Large intestine (tissue), 3 donors: ENCODE data around the gene NTN4. TPM values are rescaled to one million over a fixed set of nuclear protein-coding genes. Genes with fewer than 3 reads are reported as not detected.
"Not testable (repeated sequence)": the region's sequence is repeated elsewhere in the genome, so short reads cannot be mapped to it uniquely, and the experiment has no call there.

ENCODE experiments used
- DNase-seq, 2 donors: peaks; one replicate each; pipeline versions ENCODE4 v3.0.0 to v3.0.0-alpha.2; 2013
- H3K27ac ChIP-seq: one replicate; pipeline ENCODE4 v1.5.1; 2013; ENCODE audit warnings: low read length
- H3K27me3 ChIP-seq: 2 replicates; pipeline ENCODE4 v1.6.1; 2013; ENCODE audit warnings: low read length; ENCODE audit not compliant: control insufficient read depth, insufficient read depth
- H3K36me3 ChIP-seq: 2 replicates; pipeline ENCODE4 v1.6.1; 2013; ENCODE audit warnings: low read length; ENCODE audit not compliant: control insufficient read depth, insufficient read depth
- H3K4me1 ChIP-seq: one replicate; pipeline ENCODE4 v1.6.1; 2013; ENCODE audit warnings: low read length; ENCODE audit not compliant: control insufficient read depth, insufficient read depth
- H3K4me3 ChIP-seq: one replicate; pipeline ENCODE4 v1.5.1; 2013; ENCODE audit warnings: low read length
- H3K9me3 ChIP-seq: one replicate; pipeline ENCODE4 v1.6.1; 2013; ENCODE audit warnings: mild to moderate bottlenecking, low read depth, low read length, moderate library complexity; ENCODE audit not compliant: control insufficient read depth
- WGBS: methylation state at CpG from one replicate; pipeline ENCODE4 v1.1.5; 2013; ENCODE audit warnings: low lambda C conversion rate; ENCODE audit not compliant: insufficient coverage; 5-methylcytosine and 5-hydroxymethylcytosine counted together
- polyA plus RNA-seq: library from polyadenylated mRNA; unstranded; fragments of 120-200 nt; gene quantifications from one replicate; pipeline ENCODE4 v1.2.1, GENCODE V29; 2013

Gene NTN4
- polyA plus RNA-seq, 1 donor = 28.4 TPM

DNA sequence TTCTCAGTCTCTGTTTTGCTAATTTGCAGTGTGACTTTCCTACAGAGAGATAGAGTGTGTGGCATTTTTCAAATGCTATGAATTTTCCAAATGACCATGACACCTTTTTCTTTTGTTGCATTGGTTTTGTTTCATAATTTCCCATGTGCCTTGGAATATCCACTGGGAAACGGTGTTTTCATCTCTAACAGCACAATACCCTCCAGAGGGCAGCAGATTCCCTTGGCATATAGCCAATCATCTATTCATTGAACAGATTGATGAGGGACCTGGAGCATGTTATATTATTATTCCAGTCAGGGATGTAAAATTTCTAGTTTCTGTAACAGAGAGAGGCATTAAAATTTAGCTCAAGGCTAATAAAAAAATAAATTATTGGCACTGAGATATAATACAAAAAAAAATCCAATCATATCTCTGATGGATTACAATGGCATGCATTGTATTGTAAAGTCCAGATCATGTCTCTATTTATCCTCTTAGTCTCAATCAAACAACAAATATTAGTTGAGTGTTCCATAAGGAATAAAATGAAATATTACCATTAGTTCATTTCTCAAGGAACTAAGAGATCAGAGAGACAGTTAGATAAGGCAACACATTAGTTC lies 29.6 kb upstream of the NTN4 start:
- H3K4me1 ChIP-seq = no peaks in the 10 kb centered on the region
- DNase-seq = peak; percentile 41 to 45
- no peaks in the 10 kb centered on the region for H3K27me3 ChIP-seq
- no peak overlapping the region for H3K4me3 ChIP-seq
- H3K9me3 ChIP-seq = no peaks in the 10 kb centered on the region
- no peak overlapping the region for H3K27ac ChIP-seq
- WGBS = no CpG with 5 or more reads among the region's 1 CpG
- H3K36me3 ChIP-seq = no peaks in the 10 kb centered on the region

DNA sequence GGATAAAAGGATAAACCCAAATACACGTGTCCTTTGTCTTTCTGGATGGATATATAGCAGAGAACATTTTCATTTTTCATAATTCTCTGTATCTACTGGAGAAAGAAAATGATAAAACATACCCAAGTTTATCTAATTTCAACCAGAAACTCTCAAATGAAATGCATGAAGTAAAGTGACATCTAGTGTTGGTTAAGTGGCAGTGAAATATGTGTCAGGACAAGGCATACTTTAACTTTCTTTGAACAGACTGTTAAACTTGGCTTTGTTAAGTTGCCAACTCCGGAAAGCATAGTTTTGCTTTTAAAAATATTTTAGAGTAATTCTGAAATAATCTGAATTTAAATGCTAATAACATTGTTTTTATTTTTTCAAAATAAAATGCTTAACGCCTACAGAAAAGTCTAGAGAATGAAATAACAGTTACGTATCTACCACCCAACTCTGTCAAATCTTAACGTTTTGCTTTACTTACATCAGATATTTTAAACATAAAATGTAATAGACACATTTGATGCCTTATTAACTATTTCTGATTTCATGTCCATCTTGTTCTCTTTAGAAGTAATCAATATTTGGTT lies 25.2 kb upstream of the NTN4 start:
- no peaks in the 10 kb centered on the region for H3K4me1 ChIP-seq
- no peaks in the 10 kb centered on the region for H3K27me3 ChIP-seq
- H3K27ac ChIP-seq = no peak overlapping the region
- 73% methylated on average over 4 of the region's 5 CpGs for WGBS
- no peaks in the 10 kb centered on the region for H3K36me3 ChIP-seq
- no peak overlapping the region for H3K4me3 ChIP-seq
- no peak for DNase-seq
- H3K9me3 ChIP-seq = no peaks in the 10 kb centered on the region

DNA sequence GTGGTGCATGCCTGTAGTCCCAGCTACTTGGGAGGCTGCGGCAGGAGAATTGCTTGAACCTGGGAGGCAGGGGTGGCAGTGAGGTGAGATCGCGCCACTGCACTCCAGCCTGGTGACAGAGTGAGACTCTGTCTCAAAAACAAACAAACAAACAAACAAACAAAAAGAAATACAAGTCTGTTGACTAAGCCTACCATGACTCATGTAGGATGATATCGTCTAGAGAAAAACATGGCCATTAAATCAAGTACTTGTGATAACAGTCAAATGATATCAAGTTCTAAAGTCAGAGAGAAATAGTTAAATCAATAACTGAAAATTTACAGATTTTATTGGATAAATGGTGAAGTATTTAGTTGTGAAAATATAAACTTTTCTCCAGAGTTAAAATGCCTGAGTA lies 21.6 kb upstream of the NTN4 start:
- DNase-seq, H3K4me3 ChIP-seq, H3K9me3 ChIP-seq, H3K4me1 ChIP-seq, H3K27ac ChIP-seq, H3K27me3 ChIP-seq, H3K36me3 ChIP-seq: not testable (repeated sequence)
- 91% methylated on average over 1 of the region's 4 CpGs for WGBS

DNA sequence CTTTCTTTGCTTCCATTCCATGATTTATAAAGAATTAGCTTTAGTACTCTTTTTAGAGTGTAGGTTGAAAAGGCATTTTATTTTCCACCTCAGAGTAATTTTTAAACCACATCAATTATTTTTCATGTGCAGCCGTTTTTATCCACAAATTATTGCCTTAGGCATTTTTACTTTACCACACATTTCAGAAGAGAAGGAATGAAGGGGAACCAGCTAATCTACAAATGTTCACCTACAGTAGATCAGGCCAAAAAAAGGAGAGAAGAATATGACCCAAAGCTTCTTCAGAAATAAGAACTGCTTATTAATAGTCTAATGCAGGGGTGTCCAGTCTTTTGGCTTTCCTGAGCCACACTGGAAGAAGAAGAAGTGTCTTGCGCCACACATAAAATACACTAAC lies 19.8 kb upstream of the NTN4 start:
- no peak for DNase-seq
- no peaks in the 10 kb centered on the region for H3K9me3 ChIP-seq
- no CpG with 5 or more reads among the region's 2 CpGs for WGBS
- H3K27me3 ChIP-seq = no peaks in the 10 kb centered on the region
- H3K4me3 ChIP-seq = no peak overlapping the region
- peaks cover 4% of the 10 kb centered on the region for H3K4me1 ChIP-seq
- no peaks in the 10 kb centered on the region for H3K36me3 ChIP-seq
- no peak overlapping the region for H3K27ac ChIP-seq

DNA sequence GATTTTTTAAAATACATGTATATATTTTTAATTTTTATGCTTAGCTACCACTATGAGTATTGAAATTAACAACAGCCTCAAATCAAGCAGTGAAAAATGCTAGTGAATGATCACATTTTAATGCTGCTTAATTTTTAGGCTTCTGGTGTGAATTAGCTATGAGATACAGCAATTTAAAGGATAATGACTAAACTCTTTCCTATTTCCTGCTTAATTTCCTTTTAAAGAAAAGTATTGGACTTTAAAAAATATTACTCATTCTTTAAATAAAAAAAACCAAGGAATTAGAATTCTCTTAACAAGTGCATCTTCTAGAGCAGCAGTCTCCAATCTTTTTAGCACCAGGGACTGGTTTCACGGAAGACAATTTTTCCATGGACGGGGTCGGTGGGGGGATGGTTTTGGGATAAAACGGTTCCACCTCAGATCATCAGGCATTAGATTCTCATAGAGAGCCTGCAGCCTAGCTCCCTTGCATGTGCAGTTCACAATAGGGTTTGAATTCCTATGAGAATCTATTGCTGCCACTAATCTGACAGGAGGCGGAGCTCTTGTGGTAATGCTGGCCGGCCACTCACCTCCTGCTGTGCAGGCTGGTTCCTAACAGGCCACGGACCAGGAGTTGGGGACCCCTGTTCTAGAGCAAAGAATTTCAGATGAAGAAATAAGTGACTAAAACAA lies 18.6 kb upstream of the NTN4 start:
- H3K36me3 ChIP-seq = no peaks in the 10 kb centered on the region
- H3K27ac ChIP-seq = no peak overlapping the region
- H3K4me3 ChIP-seq = no peak overlapping the region
- no peak for DNase-seq
- 100% methylated on average over 1 of the region's 7 CpGs for WGBS
- no peaks in the 10 kb centered on the region for H3K9me3 ChIP-seq
- peaks cover 4% of the 10 kb centered on the region for H3K4me1 ChIP-seq
- no peaks in the 10 kb centered on the region for H3K27me3 ChIP-seq

DNA sequence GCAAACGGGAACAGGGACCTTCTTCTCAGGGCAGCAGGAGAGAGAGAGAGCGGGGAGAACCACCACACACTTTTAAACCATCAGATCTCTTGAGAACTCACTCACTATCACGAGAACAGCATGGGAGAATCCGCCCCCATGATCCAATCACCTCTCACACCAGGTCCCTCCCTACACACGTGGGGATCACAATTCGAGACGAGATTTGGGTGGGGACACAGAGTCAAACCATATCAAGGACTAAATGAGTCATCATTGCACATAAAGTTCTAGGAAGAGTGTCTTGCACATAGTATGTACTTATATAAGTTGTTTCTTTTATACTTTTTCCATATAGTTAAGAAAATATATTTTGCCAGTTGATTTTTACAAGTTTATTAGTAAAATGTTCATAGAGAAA lies 17.6 kb upstream of the NTN4 start:
- H3K27me3 ChIP-seq = no peaks in the 10 kb centered on the region
- no peak overlapping the region for H3K4me3 ChIP-seq
- DNase-seq = no peak
- WGBS = 75% methylated on average over 2 of the region's 7 CpGs
- H3K9me3 ChIP-seq = no peaks in the 10 kb centered on the region
- no peaks in the 10 kb centered on the region for H3K36me3 ChIP-seq
- H3K27ac ChIP-seq = no peak overlapping the region
- H3K4me1 ChIP-seq = peaks cover 7% of the 10 kb centered on the region

DNA sequence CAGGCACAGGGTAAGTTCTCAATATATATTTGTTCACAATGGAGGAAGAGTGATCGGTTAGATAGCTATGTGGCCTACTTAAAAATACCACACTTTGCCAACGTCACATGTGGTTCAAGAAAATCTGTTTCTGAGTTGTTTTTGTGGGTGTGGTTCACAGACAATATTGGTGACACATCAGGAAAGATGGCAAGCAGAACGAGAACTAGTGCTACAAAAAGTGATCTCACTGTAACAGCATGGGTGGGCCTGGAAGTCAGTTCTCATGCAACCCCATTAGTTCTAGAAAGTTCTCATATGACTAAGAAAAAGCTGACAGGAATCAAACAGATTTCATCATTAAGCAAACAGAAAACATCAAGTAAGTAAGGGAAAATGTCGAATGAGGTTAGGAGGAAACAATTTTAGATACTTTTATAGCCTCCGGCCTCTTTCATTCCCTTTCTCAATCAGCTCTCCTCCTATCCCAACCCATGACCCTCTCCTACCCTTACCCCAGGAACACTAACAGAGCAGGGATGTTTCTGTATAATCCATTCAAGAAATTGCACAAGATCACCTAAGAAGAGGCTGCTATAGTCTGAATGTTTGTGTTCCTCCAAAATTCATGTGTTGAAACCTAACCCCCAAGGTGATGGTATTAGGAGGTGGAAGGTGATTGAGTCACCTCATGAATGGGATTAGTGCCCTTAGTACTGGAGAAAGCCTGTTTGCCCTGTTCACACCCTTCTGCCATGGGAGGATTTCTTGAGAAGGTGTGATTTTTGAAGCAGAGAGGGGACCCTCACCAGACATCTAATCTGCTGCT lies 15.5 kb upstream of the NTN4 start:
- WGBS = 71% methylated on average over 4 of the region's 5 CpGs
- Histone ChIP-seq H3K36me3 (no peaks in the 10 kb centered on the region), H3K27me3 (no peaks in the 10 kb centered on the region), H3K4me3 (no peak overlapping the region), H3K9me3 (no peaks in the 10 kb centered on the region), H3K4me1 (peaks cover 15% of the 10 kb centered on the region), H3K27ac (no peak overlapping the region)
- no peak for DNase-seq

DNA sequence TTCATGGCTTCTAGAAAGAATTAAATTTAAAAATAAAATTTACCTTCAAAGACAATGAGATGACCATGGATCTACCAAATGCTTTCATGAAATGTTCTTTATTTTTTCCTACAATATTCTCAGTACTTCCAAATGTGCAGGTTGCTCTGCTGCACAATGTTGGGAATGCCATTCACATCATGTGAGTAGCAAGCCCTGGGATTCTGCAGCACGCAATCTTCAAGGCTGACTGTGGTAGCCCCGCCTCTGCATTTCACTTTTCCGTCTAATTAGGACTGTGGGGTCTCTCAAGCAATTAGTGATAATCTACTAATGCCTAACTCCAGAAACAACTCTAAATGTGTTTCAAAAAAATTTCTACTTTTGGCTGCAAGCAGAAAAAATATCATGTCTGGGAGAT lies 13.7 kb upstream of the NTN4 start:
- no CpG with 5 or more reads among the region's 3 CpGs for WGBS
- Histone ChIP-seq H3K4me3 (no peak overlapping the region), H3K4me1 (peaks cover 15% of the 10 kb centered on the region), H3K36me3 (no peaks in the 10 kb centered on the region), H3K27ac (peak overlapping the region; percentile 79), H3K27me3 (no peaks in the 10 kb centered on the region), H3K9me3 (no peaks in the 10 kb centered on the region)
- no peak for DNase-seq

DNA sequence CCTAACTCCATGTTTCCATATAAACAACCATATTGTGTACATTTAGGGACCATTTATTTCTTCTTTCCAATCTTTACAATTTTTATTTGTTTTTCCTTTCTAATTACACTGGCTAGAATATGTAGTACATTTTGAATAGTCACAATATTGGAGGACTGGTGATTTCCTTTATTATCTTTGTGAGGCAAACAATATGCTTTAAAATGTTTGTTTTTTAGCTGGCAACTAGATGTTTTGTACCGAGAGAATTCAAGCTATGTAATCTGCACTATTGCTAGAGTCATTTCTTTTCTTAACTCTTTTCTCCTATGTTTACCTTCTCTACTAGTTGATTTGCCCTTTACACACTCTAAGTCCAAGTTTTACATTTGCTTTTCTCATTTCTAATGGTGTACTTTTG lies 13.3 kb upstream of the NTN4 start:
- no peak overlapping the region for H3K4me3 ChIP-seq
- H3K36me3 ChIP-seq = no peaks in the 10 kb centered on the region
- H3K27me3 ChIP-seq = no peaks in the 10 kb centered on the region
- no peaks in the 10 kb centered on the region for H3K9me3 ChIP-seq
- peak overlapping the region; percentile 79 for H3K27ac ChIP-seq
- WGBS = 29% methylated on average over 1 of the region's 1 CpG
- H3K4me1 ChIP-seq = peaks cover 15% of the 10 kb centered on the region
- DNase-seq = no peak

DNA sequence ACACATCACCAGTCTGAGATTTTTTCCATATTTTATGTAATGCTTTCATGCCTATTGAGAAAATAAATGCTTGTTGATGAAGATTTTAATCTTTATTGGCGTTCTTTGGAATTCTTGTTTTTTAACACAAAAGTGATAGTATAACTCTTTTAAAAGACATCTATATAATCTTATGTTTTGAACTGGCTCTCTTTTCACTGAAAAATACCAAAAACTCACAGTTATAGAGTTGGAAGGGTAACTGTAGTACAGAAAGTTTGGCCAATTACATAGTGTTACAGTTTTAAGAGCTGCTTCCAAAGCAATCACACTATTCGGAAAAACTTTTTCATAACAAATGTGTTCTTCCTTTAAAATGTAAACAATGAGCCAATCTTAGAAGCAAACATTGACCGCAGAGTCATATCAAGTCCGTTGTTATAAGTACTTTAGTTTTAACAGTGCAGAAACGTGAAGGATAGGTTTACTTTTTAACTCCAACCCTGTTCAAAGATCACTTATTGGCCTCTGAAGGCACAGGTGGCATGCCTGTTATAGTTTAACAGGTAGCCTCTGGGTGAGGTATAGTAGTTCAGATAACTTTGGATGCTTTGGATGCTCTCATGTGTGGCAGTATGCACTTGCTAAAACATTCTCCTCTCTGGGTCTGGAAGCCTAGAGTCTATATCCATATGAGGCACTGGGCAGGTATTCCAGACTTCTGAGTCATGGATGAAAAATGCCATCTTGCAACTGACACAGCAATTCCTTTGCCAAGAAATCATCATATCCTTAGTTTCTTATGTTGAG lies 12.1 kb upstream of the NTN4 start:
- H3K4me1 ChIP-seq = peaks cover 15% of the 10 kb centered on the region
- no peaks in the 10 kb centered on the region for H3K9me3 ChIP-seq
- peak overlapping the region; percentile 79 for H3K27ac ChIP-seq
- H3K27me3 ChIP-seq = no peaks in the 10 kb centered on the region
- no peak overlapping the region for H3K4me3 ChIP-seq
- no peaks in the 10 kb centered on the region for H3K36me3 ChIP-seq
- DNase-seq = peak; percentile 74 to 89
- WGBS = 14% methylated on average over 2 of the region's 5 CpGs
